Muscle of leg (tissue), 11 donors: Measurements from ENCODE around the gene BOLA3. TPM values are rescaled to one million over a fixed set of nuclear protein-coding genes. Genes with fewer than 3 reads are reported as not detected.
A peak's percentile ranks its signal among the peaks of the same experiment; 100 is the strongest.
"Not testable (repeated sequence)": the region's sequence is repeated elsewhere in the genome, so short reads cannot be mapped to it uniquely, and the experiment has no call there.

ENCODE experiments used
- DNase-seq: peaks from one replicate; pipeline ENCODE4 v3.0.0; 2013
- H3K27ac ChIP-seq: one replicate; pipeline ENCODE4 v1.5.1; 2013; ENCODE audit warnings: mild to moderate bottlenecking, low read length, control low read depth
- H3K27me3 ChIP-seq: one replicate; pipeline ENCODE4 v1.6.1; 2013; ENCODE audit warnings: low read length; ENCODE audit not compliant: control insufficient read depth, insufficient read depth
- H3K36me3 ChIP-seq: one replicate; pipeline ENCODE4 v1.6.1; 2013; ENCODE audit warnings: low read length; ENCODE audit not compliant: control insufficient read depth, insufficient read depth
- H3K4me1 ChIP-seq: one replicate; pipeline ENCODE4 v1.6.1; 2013; ENCODE audit warnings: low read length; ENCODE audit not compliant: control insufficient read depth, insufficient read depth
- H3K4me3 ChIP-seq: one replicate; pipeline ENCODE4 v1.5.1; 2013; ENCODE audit warnings: low read length, control low read depth
- H3K9me3 ChIP-seq: replicated peaks from 2 replicates; pipeline ENCODE4 v1.6.1; 2013; ENCODE audit warnings: low read depth, low read length; ENCODE audit not compliant: control insufficient read depth
- WGBS: methylation state at CpG from one replicate; pipeline ENCODE4 v1.1.5; 2013; ENCODE audit warnings: missing lambda C conversion rate; ENCODE audit not compliant: insufficient coverage; 5-methylcytosine and 5-hydroxymethylcytosine counted together
- polyA plus RNA-seq, 8 donors: library from polyadenylated mRNA; unstranded; fragments of 120-200 nt; gene quantifications; one replicate each; pipeline versions ENCODE4 v1.2.1 to v1.2.3, GENCODE V29; 2013; ENCODE audit warnings: inconsistent platforms in 1 of 8, low replicate concordance in 1 of 8; ENCODE audit not compliant: insufficient read length in 8 of 8, insufficient read depth in 1 of 8
- total RNA-seq: library from RNA; stranded (reverse); fragments of 120-200 nt; gene quantifications from one replicate; pipeline ENCODE4 v1.2.4, GENCODE V29; 2013

The BOLA3 gene
- total and polyA plus RNA-seq, 9 donors = 22.7 to 31.0 (median 25.5) TPM

- H3K27ac ChIP-seq = no peak overlapping the region
- H3K27me3 ChIP-seq = no peaks in the 10 kb centered on the region
- 88% methylated on average over 1 of the region's 2 CpGs for WGBS
- H3K36me3 ChIP-seq = peaks cover 70% of the 10 kb centered on the region
- no peaks in the 10 kb centered on the region for H3K9me3 ChIP-seq
- H3K4me3 ChIP-seq = no peak overlapping the region
- DNase-seq = no peak
- peaks cover 5% of the 10 kb centered on the region for H3K4me1 ChIP-seq
Measured at GRCh38 chr2:74096052-74096451, 51.7 kb downstream of the BOLA3 start.

DNA sequence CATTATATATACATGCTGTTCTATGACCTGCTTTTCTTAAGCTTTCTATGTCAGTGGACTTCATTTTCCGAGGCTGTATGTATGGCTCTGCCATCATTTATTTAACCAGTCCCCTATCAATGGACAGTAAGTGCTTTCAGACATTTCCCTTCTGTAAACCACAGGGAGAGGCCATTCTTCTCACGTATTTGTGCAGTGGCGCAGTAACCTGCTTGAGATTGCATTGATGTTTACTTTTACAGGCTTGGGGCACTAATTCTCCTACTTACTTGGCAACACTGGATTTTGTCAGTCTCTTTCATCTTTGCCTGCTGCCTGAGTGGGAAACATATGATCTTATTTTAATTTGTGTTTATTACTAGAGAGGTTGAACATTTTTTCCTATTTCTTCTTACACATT is 52.1 kb downstream of the BOLA3 start:
- Histone ChIP-seq H3K27ac (no peak overlapping the region), H3K4me1 (peaks cover 5% of the 10 kb centered on the region), H3K4me3 (no peak overlapping the region), H3K36me3 (peaks cover 70% of the 10 kb centered on the region), H3K27me3 (no peaks in the 10 kb centered on the region), H3K9me3 (no peaks in the 10 kb centered on the region)
- WGBS = 94% methylated on average over 3 of the region's 3 CpGs
- no peak for DNase-seq

DNA sequence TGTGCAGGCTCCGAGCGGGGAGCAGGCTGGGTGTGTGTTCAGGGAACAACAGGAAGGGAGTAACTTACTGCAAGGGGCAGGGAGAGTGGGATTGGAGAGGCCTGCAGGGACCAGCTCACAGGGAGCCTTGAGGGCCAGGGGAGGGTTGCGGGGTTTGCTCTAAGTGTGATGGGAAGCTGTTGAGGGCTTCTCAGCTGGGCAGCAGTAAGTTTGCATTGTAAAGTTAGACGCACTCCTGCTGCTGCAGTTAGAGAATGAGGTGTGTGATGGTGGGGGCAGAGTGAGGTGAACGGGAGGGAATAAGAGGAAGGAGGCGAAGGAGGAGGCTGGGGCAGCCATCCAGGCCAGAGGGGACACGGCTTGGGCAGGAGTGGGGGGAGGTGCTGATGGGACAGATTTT is 53.4 kb downstream of the BOLA3 start:
- DNase-seq = no peak
- H3K27me3 ChIP-seq = no peaks in the 10 kb centered on the region
- peaks cover 5% of the 10 kb centered on the region for H3K4me1 ChIP-seq
- H3K4me3 ChIP-seq = no peak overlapping the region
- WGBS = 83% methylated on average over 7 of the region's 7 CpGs
- no peak overlapping the region for H3K27ac ChIP-seq
- peaks cover 71% of the 10 kb centered on the region for H3K36me3 ChIP-seq
- H3K9me3 ChIP-seq = no peaks in the 10 kb centered on the region

DNA sequence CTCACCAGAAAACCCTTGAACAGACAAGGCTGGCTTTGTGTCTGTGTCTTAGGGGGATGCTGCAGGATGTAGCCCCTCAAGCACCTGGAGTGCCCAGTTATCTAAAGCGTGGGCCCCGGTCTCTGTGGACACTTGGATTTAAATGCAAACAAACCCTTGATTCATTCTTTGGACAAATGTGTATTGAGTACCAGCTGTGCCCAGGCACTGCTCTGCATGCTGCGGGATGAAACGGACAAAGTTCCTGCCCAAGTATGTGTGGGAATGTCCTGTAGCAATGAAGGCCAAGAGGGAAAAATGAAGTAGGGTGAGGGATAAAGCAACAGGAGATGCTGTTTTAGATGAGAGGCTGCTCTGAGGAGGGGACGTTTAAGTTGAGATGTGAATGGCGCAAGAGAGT is 53.9 kb downstream of the BOLA3 start:
- Histone ChIP-seq H3K4me1 (peaks cover 5% of the 10 kb centered on the region), H3K9me3 (no peaks in the 10 kb centered on the region), H3K36me3 (peaks cover 71% of the 10 kb centered on the region), H3K4me3 (no peak overlapping the region), H3K27me3 (no peaks in the 10 kb centered on the region), H3K27ac (no peak overlapping the region)
- 79% methylated on average over 6 of the region's 6 CpGs for WGBS
- DNase-seq = no peak

DNA sequence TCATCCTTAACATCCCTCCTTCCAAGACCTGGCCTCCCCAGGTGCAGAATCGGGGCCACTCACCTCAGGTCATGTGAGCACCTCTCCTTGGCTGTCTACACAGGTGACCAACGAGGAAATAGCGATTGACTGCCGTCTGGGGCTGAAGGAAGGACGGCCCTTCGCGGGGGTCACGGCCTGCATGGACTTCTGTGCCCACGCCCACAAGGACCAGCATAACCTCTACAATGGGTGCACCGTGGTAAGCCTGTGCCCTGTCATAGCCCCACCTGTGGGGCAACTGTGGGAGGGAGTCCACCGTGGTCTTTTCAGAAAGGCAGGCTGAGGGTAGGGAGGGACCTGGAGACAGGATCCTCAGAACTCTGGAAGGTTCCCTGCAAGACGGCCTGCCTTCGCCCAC is 54.3 kb downstream of the BOLA3 start:
- H3K27ac ChIP-seq = no peak overlapping the region
- DNase-seq = no peak
- H3K36me3 ChIP-seq = peaks cover 71% of the 10 kb centered on the region
- peaks cover 5% of the 10 kb centered on the region for H3K4me1 ChIP-seq
- H3K4me3 ChIP-seq = no peak overlapping the region
- no peaks in the 10 kb centered on the region for H3K9me3 ChIP-seq
- 88% methylated on average over 10 of the region's 13 CpGs for WGBS
- H3K27me3 ChIP-seq = no peaks in the 10 kb centered on the region

DNA sequence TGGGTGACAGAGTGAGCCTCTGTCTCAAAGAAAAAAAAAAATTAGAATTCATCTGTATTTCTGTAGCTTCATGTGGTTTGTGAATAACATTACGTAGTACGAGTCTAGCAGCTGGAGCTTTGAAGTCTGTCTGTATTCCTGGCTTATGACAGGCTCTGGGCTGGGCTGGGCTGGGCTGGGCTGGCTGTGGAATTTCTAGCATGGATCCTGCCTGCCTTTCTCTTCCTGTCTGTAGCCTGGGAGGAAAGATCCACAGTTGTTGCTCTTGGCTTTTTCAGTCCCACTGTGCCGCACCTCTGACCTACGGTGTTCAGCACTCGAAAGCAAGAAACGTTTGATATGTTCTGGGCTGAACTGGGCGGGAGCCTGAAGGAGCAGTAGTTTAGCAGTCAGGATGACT is 55.4 kb downstream of the BOLA3 start:
- 67% methylated on average over 6 of the region's 7 CpGs for WGBS
- peak overlapping the region; percentile 47 for H3K27ac ChIP-seq
- peak; percentile 48 for DNase-seq
- peaks cover 77% of the 10 kb centered on the region for H3K36me3 ChIP-seq
- peaks cover 5% of the 10 kb centered on the region for H3K4me1 ChIP-seq
- H3K4me3 ChIP-seq = no peak overlapping the region
- no peaks in the 10 kb centered on the region for H3K27me3 ChIP-seq
- no peaks in the 10 kb centered on the region for H3K9me3 ChIP-seq

DNA sequence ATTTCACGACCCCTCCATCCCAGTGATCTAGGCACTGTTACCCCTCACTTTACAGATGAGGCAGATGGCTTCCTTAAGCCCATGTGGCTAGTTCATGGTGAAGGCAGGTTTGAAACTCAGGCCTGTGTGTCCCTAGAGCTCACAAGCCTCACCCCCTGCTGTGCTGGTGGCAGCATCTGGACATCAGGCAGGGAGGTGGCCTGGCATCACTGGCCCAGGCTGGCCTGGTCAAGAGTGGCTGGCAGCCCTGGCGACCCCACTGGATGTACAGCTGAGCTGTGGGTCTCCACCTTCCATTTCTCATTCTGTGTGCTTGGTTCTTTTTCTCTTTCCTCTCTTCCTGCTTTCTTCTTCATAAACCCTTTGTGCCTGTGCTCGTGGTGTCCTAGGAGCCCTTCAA is 56.3 kb downstream of the BOLA3 start:
- 100% methylated on average over 1 of the region's 3 CpGs for whole genome bisulfite sequencing
- peaks cover 5% of the 10 kb centered on the region for H3K4me1 ChIP-seq
- no peak overlapping the region for H3K4me3 ChIP-seq
- H3K27ac ChIP-seq = no peak overlapping the region
- H3K27me3 ChIP-seq = no peaks in the 10 kb centered on the region
- H3K9me3 ChIP-seq = no peaks in the 10 kb centered on the region
- DNase-seq = no peak
- H3K36me3 ChIP-seq = peaks cover 79% of the 10 kb centered on the region

- Histone ChIP-seq H3K36me3 (peaks cover 73% of the 10 kb centered on the region), H3K4me1 (peaks cover 5% of the 10 kb centered on the region), H3K27ac (no peak overlapping the region), H3K4me3 (no peak overlapping the region), H3K9me3 (no peaks in the 10 kb centered on the region), H3K27me3 (no peaks in the 10 kb centered on the region)
- DNase-seq = no peak
- WGBS = 91% methylated on average over 23 of the region's 26 CpGs
Measured at GRCh38 chr2:74089816-74090745, 57.6 kb downstream of the BOLA3 start.

GRCh38 chr2:74088676-74089075 is 59.0 kb downstream of the BOLA3 start:
- DNase-seq, H3K4me1 ChIP-seq, H3K27me3 ChIP-seq, H3K27ac ChIP-seq, H3K9me3 ChIP-seq, H3K4me3 ChIP-seq: not testable (repeated sequence)
- WGBS = 93% methylated on average over 3 of the region's 8 CpGs
- peaks cover 62% of the 10 kb centered on the region for H3K36me3 ChIP-seq

DNA sequence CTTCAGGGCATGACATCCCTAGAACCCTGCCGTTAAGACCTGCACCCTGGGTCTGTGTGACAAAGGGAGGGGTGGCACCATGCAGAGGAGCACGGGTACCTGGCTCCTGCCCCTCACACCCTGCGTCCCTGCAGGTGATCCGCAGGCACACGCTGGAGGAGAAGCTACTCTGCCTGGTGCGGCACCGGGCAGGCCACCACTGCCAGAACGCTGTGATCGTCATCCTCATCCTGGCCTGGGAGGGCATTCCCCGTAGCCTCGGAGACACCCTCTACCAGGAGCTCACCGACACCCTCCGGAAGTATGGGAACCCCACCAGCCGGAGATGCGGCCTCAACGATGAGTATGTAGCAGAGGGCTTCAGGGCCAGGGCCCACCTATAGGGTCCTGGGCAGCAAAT is 60.0 kb downstream of the BOLA3 start:
- WGBS = over 99% methylated on average over 15 of the region's 16 CpGs
- Histone ChIP-seq H3K27me3 (no peaks in the 10 kb centered on the region), H3K9me3 (no peaks in the 10 kb centered on the region), H3K36me3 (peaks cover 62% of the 10 kb centered on the region), H3K4me1 (peaks cover 4% of the 10 kb centered on the region), H3K4me3 (no peak overlapping the region), H3K27ac (no peak overlapping the region)
- no peak for DNase-seq
